Endothelial cell of umbilical vein (primary cell): ENCODE results near the gene EMX1. TPM values are rescaled to one million over a fixed set of nuclear protein-coding genes. Genes with fewer than 3 reads are reported as not detected.

Source experiments
- BruUV-seq: library from RNA; stranded (reverse); fragments of 400-500 nt; replicated peaks from 2 replicates; lab custom pipeline; 2021; lab: Mats Ljungman, UMichigan
- CTCF ChIA-PET: fragments of 300-600, 350-600 bp; sonication (Branson Sonifier 250); formaldehyde crosslinking; loops from one replicate; lab custom pipeline; 2021; ENCODE audit warnings: antibody characterized with exemption, inconsistent platforms; lab: Charles Lee
- POLR2A ChIA-PET: fragments of 300-600, 350-600 bp; sonication (Branson Sonifier 250); formaldehyde crosslinking; loops from one replicate; lab custom pipeline; 2021; ENCODE audit warnings: antibody characterized with exemption, inconsistent platforms; lab: Charles Lee
- DNase-seq: peaks from one replicate; pipeline ENCODE4 v3.0.0-alpha.2; 2011; ENCODE audit warnings: low read depth, low spot score
- FAIRE-seq: peaks from 2 replicates; lab custom pipeline; 2011; peaks lifted over from hg19 to GRCh38; lab: Jason Lieb, UNC
- H2AFZ ChIP-seq: 2 replicates; pipeline ENCODE4 v1.6.0; 2012; ENCODE audit warnings: low read depth, low read length, control low read depth, inconsistent platforms
- H3K27ac ChIP-seq: 2 replicates; pipeline ENCODE4 v1.5.1; 2011; ENCODE audit warnings: low read depth, mild to moderate bottlenecking, control low read depth, low read length, moderate library complexity; ENCODE audit not compliant: insufficient read depth
- H3K27me3 ChIP-seq, 2 experiments: 2 replicates each; pipeline versions ENCODE4 v1.6.0 to v1.6.1; 2011; ENCODE audit warnings: low read length in 2 of 2, mixed read lengths in 1 of 2; ENCODE audit not compliant: control insufficient read depth in 2 of 2, insufficient read depth in 2 of 2
- H3K36me3 ChIP-seq, 2 experiments: 2 replicates in 1 of 2; 3 replicates in 1 of 2; pipeline ENCODE4 v1.5.1; 2011; ENCODE audit warnings: low read length in 2 of 2, mild to moderate bottlenecking in 1 of 2, moderate library complexity in 1 of 2; ENCODE audit not compliant: control insufficient read depth in 2 of 2, insufficient read depth in 2 of 2; ENCODE audit errors: extremely low read depth in 1 of 2
- H3K4me1 ChIP-seq: 3 replicates; pipeline ENCODE4 v1.5.1; 2011; ENCODE audit warnings: mild to moderate bottlenecking, low read length; ENCODE audit not compliant: control insufficient read depth, insufficient read depth; ENCODE audit errors: extremely low read depth
- H3K4me2 ChIP-seq: 2 replicates; pipeline ENCODE4 v1.6.1; 2011; ENCODE audit warnings: low read length, control low read depth, mixed read lengths; ENCODE audit not compliant: insufficient read depth
- H3K4me3 ChIP-seq, 3 experiments: fragments of 200-600 bp in 1 of 3; sonication (generic), shearing (Covaris generic) in 1 of 3; replicated peaks in 1 of 3; 2 replicates each; pipeline ENCODE4 v1.5.1; 2011 to 2016; ENCODE audit warnings: control low read depth in 3 of 3, low read length in 3 of 3, mild to moderate bottlenecking in 2 of 3, inconsistent platforms in 1 of 3, low read depth in 1 of 3, moderate library complexity in 1 of 3; ENCODE audit not compliant: insufficient read depth in 1 of 3
- H3K79me2 ChIP-seq: 2 replicates; pipeline ENCODE4 v1.6.0; 2012; ENCODE audit warnings: low read length, inconsistent platforms; ENCODE audit not compliant: control insufficient read depth, insufficient read depth
- H3K9ac ChIP-seq: replicated peaks from 2 replicates; pipeline ENCODE3; 2011; ENCODE audit warnings: low read length, control low read depth; ENCODE audit not compliant: insufficient read depth; ENCODE audit errors: extremely low read depth
- H3K9me1 ChIP-seq: replicated peaks from 3 replicates; pipeline ENCODE4 v1.6.0; 2011; ENCODE audit warnings: mild to moderate bottlenecking, low read length; ENCODE audit not compliant: control insufficient read depth, insufficient read depth; ENCODE audit errors: extremely low read depth
- H3K9me3 ChIP-seq: replicated peaks from 2 replicates; pipeline ENCODE4 v1.5.1; 2012; ENCODE audit warnings: low read length, inconsistent platforms; ENCODE audit not compliant: control insufficient read depth, insufficient read depth
- H4K20me1 ChIP-seq: replicated peaks from 2 replicates; pipeline ENCODE3; 2011; ENCODE audit warnings: mild to moderate bottlenecking, low read length; ENCODE audit not compliant: control insufficient read depth, insufficient read depth; ENCODE audit errors: extremely low read depth
- CTCF ChIP-seq, 2 donors: IDR thresholded peaks; 1 replicate in 1 of 2; 2 replicates in 1 of 2; pipeline ENCODE4 v1.5.1; 2011; ENCODE audit warnings: low read length in 2 of 2, mild to moderate bottlenecking in 2 of 2, moderate library complexity in 2 of 2, control low read depth in 1 of 2, inconsistent platforms in 1 of 2, low read depth in 1 of 2; ENCODE audit not compliant: insufficient read depth in 1 of 2; ENCODE audit errors: extremely low read depth in 1 of 2
- EZH2 ChIP-seq: IDR thresholded peaks from 2 replicates; pipeline ENCODE4 v1.6.1; 2012; ENCODE audit warnings: borderline replicate concordance, low read depth, mild to moderate bottlenecking, moderate library complexity, low read length, inconsistent platforms; ENCODE audit not compliant: severe bottlenecking
- FOS ChIP-seq: IDR thresholded peaks from 2 replicates; pipeline ENCODE4 v1.6.1; 2011; ENCODE audit warnings: mild to moderate bottlenecking, low read length, moderate library complexity, borderline replicate concordance; ENCODE audit not compliant: insufficient read depth
- GATA2 ChIP-seq: IDR thresholded peaks from 2 replicates; pipeline ENCODE4 v1.7.0; 2011; ENCODE audit warnings: low read depth, mild to moderate bottlenecking, moderate library complexity, mixed read lengths, low read length; ENCODE audit not compliant: insufficient read length, insufficient read depth
- MAX ChIP-seq: IDR thresholded peaks from 2 replicates; pipeline ENCODE4 v1.6.1; 2011; ENCODE audit not compliant: insufficient read depth, insufficient read length
- POLR2A ChIP-seq: IDR thresholded peaks from 2 replicates; pipeline ENCODE4 v1.6.1; 2012; ENCODE audit warnings: low read depth, mild to moderate bottlenecking, control low read depth, low read length
- POLR2AphosphoS5 ChIP-seq: IDR thresholded peaks from 2 replicates; pipeline ENCODE4 v1.6.1; 2012; ENCODE audit warnings: low read depth, mild to moderate bottlenecking, control low read depth, low read length, moderate library complexity; ENCODE audit not compliant: insufficient read depth
- dilution Hi-C: fragments of 300-500 bp; cut with MboI; formaldehyde crosslinking; loops from one replicate; pipeline ENCODE4 v1.15.0; 2019; ENCODE audit warnings: low sequenced_read_pairs; ENCODE audit not compliant: extremely low pct_ligation_motif_present
- intact Hi-C: fragments of 100-400 bp; cut with micrococcal nuclease; formaldehyde crosslinking; loops from one replicate; pipeline ENCODE4 v1.10.0; 2022
- polyA plus RNA-seq, 4 experiments: library from polyadenylated mRNA; depleted of rRNA in 3 of 4; stranded (reverse) in 3 of 4; unstranded in 1 of 4; fragments of >200 nt; gene quantifications; 2 replicates each; pipeline versions ENCODE4 v1.2.1 to v1.2.3, GENCODE V29; 2011 to 2012; ENCODE audit warnings: missing spikeins in 1 of 4
- total RNA-seq: library from RNA; stranded (reverse); gene quantifications from 2 replicates; pipeline ENCODE4 v1.2.3, GENCODE V29; 2021

EMX1 gene
- total and polyA plus RNA-seq, 2 donors (not counting 3 experiments of a cell fraction or from before 2014, with no cell fraction given) = not detected

GRCh38 chr2:72911256-72911655, 6.1 kb upstream of the EMX1 start:
- no peaks in the 10 kb centered on the region for H3K9me3 ChIP-seq
- no peaks in the 10 kb centered on the region for H3K36me3 ChIP-seq
- no peak for DNase-seq
- TF ChIP-seq FOS = no peak
- TF ChIP-seq EZH2 = no peak
- no peak for TF ChIP-seq POLR2AphosphoS5
- TF ChIP-seq GATA2 = no peak
- no peak for TF ChIP-seq CTCF (IDR thresholded peaks at IDR 0.05; ENCODE audit: extremely low read depth in 1 of 2, insufficient read depth in 1 of 2, low read depth in 1 of 2, low read length in 2 of 2)
- no peak for TF ChIP-seq POLR2A
- no peak for TF ChIP-seq MAX
- H3K79me2 ChIP-seq = no peaks in the 10 kb centered on the region
- H3K9me1 ChIP-seq = no peaks in the 10 kb centered on the region
- ChIA-PET CTCF (interaction anchor here (0.9 to 1.7 kb wide), 3 partner anchors 13 to 266 kb away, joined by 3 to 6 read pairs (median 5); no protein-coding TSS in a partner anchor), POLR2A (no interaction called here)
- H4K20me1 ChIP-seq = no peaks in the 10 kb centered on the region
- no peak overlapping the region for H3K4me3 ChIP-seq
- no peak overlapping the region for H3K9ac ChIP-seq
- H3K27me3 ChIP-seq = peaks cover 65 to 83% of the 10 kb centered on the region in 2 experiments
- no peak overlapping the region for H3K27ac ChIP-seq
- intact Hi-C loops = no loop called here
- no TSS peak for BruUV-seq
- dilution Hi-C loops = no loop called here
- peaks cover 3% of the 10 kb centered on the region for H3K4me1 ChIP-seq
- no peak overlapping the region for H2AFZ ChIP-seq
- no peak for FAIRE-seq
- H3K4me2 ChIP-seq = no peak overlapping the region
